HCT116 (cell line): ENCODE data around the gene TMPRSS7. TPM values are rescaled to one million over a fixed set of nuclear protein-coding genes. Genes with fewer than 3 reads are reported as not detected.
A peak's percentile ranks its signal among the peaks of the same experiment; 100 is the strongest.

Experiments used
- ATAC-seq: fragments of 200-7000 bp; cut with Tn5 transposase; 2 replicates; pipeline ENCODE4 v1.9.1; 2020; ENCODE audit warnings: mild to moderate bottlenecking, moderate library complexity
- BruUV-seq: library from RNA; stranded (reverse); fragments of 400-500 nt; replicated peaks from 2 replicates; lab custom pipeline; 2021; lab: Mats Ljungman, UMichigan
- CTCF ChIA-PET: fragments of 300-600 bp; sonication (Branson Sonifier 250); formaldehyde crosslinking; loops from one replicate; lab custom pipeline; 2021; ENCODE audit warnings: antibody characterized with exemption; lab: Charles Lee
- POLR2A ChIA-PET: fragments of 300-600, 350-600 bp; sonication (Branson Sonifier 250); formaldehyde crosslinking; loops from one replicate; lab custom pipeline; 2021; ENCODE audit warnings: antibody characterized with exemption; lab: Charles Lee
- RAD21 ChIA-PET, 2 experiments: fragments of 300-600 bp; sonication (Branson Sonifier 250); formaldehyde crosslinking; loops; one replicate each; lab custom pipeline; 2023; ENCODE audit warnings: low total read pairs in 2 of 2; ENCODE audit not compliant: uncharacterized antibody in 2 of 2, unreplicated experiment in 2 of 2, low non-redundant PET in 1 of 2; lab: Charles Lee
- DNase-seq: peaks from one replicate; pipeline ENCODE4 v3.0.0-alpha.2; 2010; ENCODE audit warnings: low read depth, low spot score
- H2AFZ ChIP-seq: fragments of 200-600 bp; shearing (Covaris generic), sonication (generic); 2 replicates; pipeline ENCODE4 v1.6.1; 2017; ENCODE audit warnings: low read depth, mixed run types, mixed read lengths, antibody characterized with exemption, low read length; ENCODE audit not compliant: poor library complexity, severe bottlenecking
- H3K27ac ChIP-seq: 2 replicates; pipeline ENCODE4 v1.5.1; 2012; ENCODE audit warnings: low read depth, low read length
- H3K27me3 ChIP-seq: fragments of 200-600 bp; sonication (generic); 2 replicates; pipeline ENCODE4 v1.6.1; 2016; ENCODE audit warnings: mixed run types, low read length, mixed read lengths; ENCODE audit not compliant: insufficient read depth
- H3K36me3 ChIP-seq, 2 experiments: fragments of 200-500 bp in 1 of 2; fragments of 200-600 bp in 1 of 2; sonication (Bioruptor generic) in 1 of 2; sonication (generic) in 1 of 2; 2 replicates each; pipeline versions ENCODE4 v1.5.1 to v1.6.1; 2014 to 2016; ENCODE audit warnings: low read length in 2 of 2, inconsistent platforms in 1 of 2, mixed read lengths in 1 of 2, mixed run types in 1 of 2; ENCODE audit not compliant: insufficient read depth in 2 of 2, control insufficient read depth in 1 of 2
- H3K4me1 ChIP-seq, 2 experiments: fragments of 200-600 bp in 1 of 2; sonication (generic) in 1 of 2; 2 replicates each; pipeline versions ENCODE4 v1.5.1 to v1.6.1; 2012 to 2017; ENCODE audit warnings: low read length in 2 of 2, inconsistent platforms in 1 of 2, mild to moderate bottlenecking in 1 of 2, mixed read lengths in 1 of 2, mixed run types in 1 of 2, moderate library complexity in 1 of 2; ENCODE audit not compliant: insufficient read depth in 2 of 2, control insufficient read depth in 1 of 2
- H3K4me2 ChIP-seq: fragments of 200-600 bp; sonication (generic); 2 replicates; pipeline ENCODE4 v1.6.1; 2017; ENCODE audit warnings: mixed run types, low read length, mixed read lengths
- H3K4me3 ChIP-seq, 2 experiments: fragments of 200-600 bp in 1 of 2; sonication (generic) in 1 of 2; replicated peaks in 1 of 2; 2 replicates each; pipeline ENCODE4 v1.5.1; 2011 to 2016; ENCODE audit warnings: low read length in 2 of 2, control low read depth in 1 of 2, low read depth in 1 of 2, mild to moderate bottlenecking in 1 of 2, mixed read lengths in 1 of 2, mixed run types in 1 of 2
- H3K79me2 ChIP-seq: fragments of 200-600 bp; sonication (generic); 2 replicates; pipeline ENCODE4 v1.6.1; 2017; ENCODE audit warnings: mild to moderate bottlenecking, mixed run types, low read length, moderate library complexity, mixed read lengths; ENCODE audit not compliant: insufficient read depth
- H3K9ac ChIP-seq: fragments of 200-600 bp; sonication (generic); 2 replicates; pipeline ENCODE4 v1.6.1; 2016; ENCODE audit warnings: low read length, mixed read lengths
- H3K9me2 ChIP-seq: fragments of 200-600 bp; sonication (generic), shearing (Covaris generic); 2 replicates; pipeline ENCODE4 v1.6.1; 2017; ENCODE audit warnings: mixed run types, mild to moderate bottlenecking, moderate library complexity; ENCODE audit not compliant: insufficient read depth
- H3K9me3 ChIP-seq, 2 experiments: fragments of 200-500 bp in 1 of 2; fragments of 200-600 bp in 1 of 2; sonication (Bioruptor generic) in 1 of 2; sonication (generic) in 1 of 2; 2 replicates each; pipeline ENCODE4 v1.6.1; 2014 to 2017; ENCODE audit warnings: low read length in 2 of 2, mixed read lengths in 2 of 2, inconsistent platforms in 1 of 2, low read depth in 1 of 2, mild to moderate bottlenecking in 1 of 2, mixed run types in 1 of 2, moderate library complexity in 1 of 2; ENCODE audit not compliant: control insufficient read depth in 1 of 2, insufficient read depth in 1 of 2
- H4K20me1 ChIP-seq: fragments of 200-600 bp; sonication (generic), shearing (Covaris generic); 2 replicates; pipeline ENCODE4 v1.6.1; 2017; ENCODE audit warnings: mixed run types, mild to moderate bottlenecking, moderate library complexity; ENCODE audit not compliant: insufficient read depth
- ATF3 ChIP-seq: IDR thresholded peaks from 2 replicates; pipeline ENCODE4 v1.6.1; 2012
- CBX3 ChIP-seq: IDR thresholded peaks from 2 replicates; pipeline ENCODE4 v1.6.1; 2012; ENCODE audit warnings: low read depth
- CEBPB ChIP-seq: IDR thresholded peaks from 2 replicates; pipeline ENCODE4 v1.6.1; 2012; ENCODE audit warnings: low read depth
- EGR1 ChIP-seq: IDR thresholded peaks from 2 replicates; pipeline ENCODE4 v1.6.1; 2012; ENCODE audit warnings: low read depth
- ELF1 ChIP-seq: IDR thresholded peaks from 2 replicates; pipeline ENCODE4 v1.6.1; 2012; ENCODE audit warnings: low read depth, borderline replicate concordance
- EZH2 ChIP-seq: fragments of 200-600 bp; sonication (generic); IDR thresholded peaks from 2 replicates; pipeline ENCODE4 v1.6.1; 2017; ENCODE audit warnings: antibody characterized with exemption, mixed run types
- EZH2phosphoT487 ChIP-seq: fragments of 200-600 bp; IDR thresholded peaks from 2 replicates; pipeline ENCODE4 v1.6.1; 2018; ENCODE audit warnings: antibody characterized with exemption, borderline replicate concordance
- FOSL1 ChIP-seq: IDR thresholded peaks from 2 replicates; pipeline ENCODE4 v1.6.1; 2012; ENCODE audit warnings: low read depth
- JUND ChIP-seq: IDR thresholded peaks from 2 replicates; pipeline ENCODE4 v1.6.1; 2012
- MAX ChIP-seq: IDR thresholded peaks from 2 replicates; pipeline ENCODE4 v1.6.1; 2012
- POLR2A ChIP-seq: IDR thresholded peaks from 2 replicates; pipeline ENCODE4 v1.7.0; 2011; ENCODE audit warnings: borderline replicate concordance; ENCODE audit not compliant: insufficient read depth, insufficient read length; ENCODE audit errors: extremely low read depth
- POLR2AphosphoS5 ChIP-seq: IDR thresholded peaks from 2 replicates; pipeline ENCODE4 v1.6.1; 2011; ENCODE audit warnings: mild to moderate bottlenecking, low read depth, low read length, moderate library complexity
- RAD21 ChIP-seq: IDR thresholded peaks from 2 replicates; pipeline ENCODE4 v1.6.1; 2012; ENCODE audit warnings: low read depth, mild to moderate bottlenecking
- REST ChIP-seq: IDR thresholded peaks from 2 replicates; pipeline ENCODE4 v1.6.1; 2012; ENCODE audit warnings: low read depth
- SIN3A ChIP-seq: IDR thresholded peaks from 2 replicates; pipeline ENCODE4 v1.6.1; 2012; ENCODE audit warnings: low read depth
- SP1 ChIP-seq: IDR thresholded peaks from 2 replicates; pipeline ENCODE4 v1.6.1; 2012; ENCODE audit warnings: low read depth
- YY1 ChIP-seq: IDR thresholded peaks from 2 replicates; pipeline ENCODE4 v1.6.1; 2011; ENCODE audit warnings: low read length, low read depth, moderate library complexity, mild to moderate bottlenecking; ENCODE audit not compliant: insufficient replicate concordance; ENCODE audit errors: extremely low read depth
- ZBTB33 ChIP-seq: IDR thresholded peaks from 2 replicates; pipeline ENCODE4 v1.6.1; 2011; ENCODE audit warnings: mild to moderate bottlenecking, low read length, moderate library complexity; ENCODE audit not compliant: insufficient replicate concordance; ENCODE audit errors: extremely low read depth
- ZFX ChIP-seq: fragments of 450-650 bp; IDR thresholded peaks from 2 replicates; pipeline ENCODE4 v1.6.1; 2017
- intact Hi-C: fragments of 100-400 bp; cut with micrococcal nuclease; formaldehyde crosslinking; loops from 2 replicates; pipeline ENCODE4 v1.10.0; 2022
- total RNA-seq: library from RNA; stranded (reverse); gene quantifications from one replicate; pipeline ENCODE4 v1.2.1, GENCODE V29; 2021; ENCODE audit not compliant: unreplicated experiment

TMPRSS7 gene
- total RNA-seq, 1 experiment from 2014 or later: not detected

- TF ChIP-seq POLR2A (no peak), FOSL1 (peak; percentile 78), EGR1 (peak; percentile 17; the same call in 1 of the 2 replicates), ATF3 (peak; percentile 59), MAX (peak; percentile 58), YY1 (no peak), REST (no peak), ZFX (no peak), POLR2AphosphoS5 (peak; percentile 41; the same call in 1 of the 2 replicates), JUND (peak; percentile 81), CEBPB (peak; percentile 48; the same call in 1 of the 2 replicates), ELF1 (no peak), SP1 (peak; percentile 70), ZBTB33 (no peak), EZH2 (no peak), CBX3 (peak; percentile 77), RAD21 (0 out of 2 replicates have a peak, but pooled peaks have one; percentile 10), EZH2phosphoT487 (no peak), SIN3A (peak; percentile 67; the same call in 1 of the 2 replicates)
- ChIA-PET POLR2A (no interaction called here), RAD21 (no interaction called here), CTCF (interaction anchor here (0.7 to 2.8 kb wide), 3 partner anchors 10 to 40 kb away, joined by 3 to 15 read pairs (median 4); no protein-coding TSS in a partner anchor)
- BruUV-seq: no TSS peak
- Histone ChIP-seq H3K79me2 (peaks cover 55% of the 10 kb centered on the region), H3K9me3 (no peaks in the 10 kb centered on the region), H4K20me1 (no peaks in the 10 kb centered on the region), H3K9ac (no peak overlapping the region), H2AFZ (no peak overlapping the region), H3K9me2 (no peaks in the 10 kb centered on the region), H3K36me3 (peaks cover 0 to 4% of the 10 kb centered on the region in 2 experiments; a peak in 1 of 4 replicates), H3K4me1 (peaks cover 4 to 31% of the 10 kb centered on the region in 2 experiments), H3K4me3 (no peak overlapping the region), H3K27me3 (no peaks in the 10 kb centered on the region), H3K27ac (no peak overlapping the region), H3K4me2 (peak overlapping the region; percentile 39)
- intact Hi-C loops: no loop called here
- ATAC-seq (peak; percentile 96), DNase-seq (peak; percentile 91)
Observed at GRCh38 chr3:112097378-112097777, 62.8 kb downstream of the TMPRSS7 start.
